ENCODE data around the gene H2BW2.
"Not testable (repeated sequence)": the region's sequence is repeated elsewhere in the genome, so short reads cannot be mapped to it uniquely, and the experiment has no call there.

Gene H2BW2

GRCh38 chrX:104039689-104040505 is at the start of gene H2BW2:
TSS of gene H2BW2 (plus strand) at chrX:104039956. CDS start at chrX:104039995, 39 bp downstream.
- in situ Hi-C loops (cut with MboI; ENCODE audit: low sequenced_read_pairs): no loop called here

GRCh38 chrX:103999234-103999633 is 40.5 kb upstream of the H2BW2 start:
- in situ Hi-C loops (cut with MboI; ENCODE audit: low sequenced_read_pairs): no loop called here

GRCh38 chrX:104008831-104009230 is 30.9 kb upstream of the H2BW2 start:
- in situ Hi-C loops (cut with MboI; ENCODE audit: low sequenced_read_pairs): no loop called here

- in situ Hi-C loops (cut with MboI; ENCODE audit: low sequenced_read_pairs): no loop called here
Observed at GRCh38 chrX:104013158-104013557, 26.6 kb upstream of the H2BW2 start.

- in situ Hi-C loops (cut with MboI; ENCODE audit: low sequenced_read_pairs): no loop called here
Observed at GRCh38 chrX:104013606-104014005, 26.1 kb upstream of the H2BW2 start, which contains the start of gene H2BW1. TSS of gene H2BW1 (minus strand) at chrX:104013708. CDS start at chrX:104013576, 132 bp downstream.

DNA sequence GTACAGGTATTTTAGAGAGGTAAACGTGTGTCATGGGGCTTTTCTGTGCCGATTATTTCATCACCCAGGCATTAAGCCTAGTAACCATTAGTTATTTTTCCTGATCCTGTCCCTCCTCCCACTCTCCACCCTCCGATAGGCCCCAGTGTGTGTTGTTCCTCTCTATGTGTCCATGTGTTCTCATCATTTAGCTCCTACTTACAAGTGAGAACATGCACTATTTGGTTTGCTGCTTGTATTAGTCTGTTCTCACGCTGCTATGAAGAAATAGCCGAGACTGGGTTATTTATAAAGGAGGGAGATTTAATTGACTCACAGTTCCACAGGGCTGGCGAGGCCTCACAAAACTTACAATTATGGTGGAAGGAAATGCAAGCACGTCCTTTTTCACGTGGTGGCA is 24.2 kb upstream of the H2BW2 start:
- in situ Hi-C loops (cut with MboI; ENCODE audit: low sequenced_read_pairs): not testable (repeated sequence)

GRCh38 chrX:104018126-104018525 is 21.6 kb upstream of the H2BW2 start:
- in situ Hi-C loops (cut with MboI; ENCODE audit: low sequenced_read_pairs): no loop called here

DNA sequence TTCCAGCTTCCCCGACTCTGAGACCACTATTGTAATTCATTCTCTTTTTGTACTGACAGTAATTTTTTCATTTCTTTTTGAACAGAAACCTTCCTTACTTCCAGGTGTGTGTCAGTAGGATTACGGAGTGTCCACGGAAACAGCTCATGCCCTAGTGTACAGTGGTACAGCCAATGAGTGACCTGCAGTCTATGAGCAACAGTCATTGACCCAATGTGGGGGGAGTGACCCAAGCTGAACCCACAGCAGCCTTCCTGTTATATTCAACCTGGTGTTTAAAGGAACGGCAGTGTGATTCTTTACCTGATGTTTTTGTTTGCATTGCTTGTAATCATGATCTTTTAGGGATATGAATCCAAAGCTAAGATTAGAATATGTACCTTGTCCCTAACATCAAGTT is 1.2 kb downstream of the H2BW2 start:
- in situ Hi-C loops (cut with MboI; ENCODE audit: low sequenced_read_pairs): no loop called here

DNA sequence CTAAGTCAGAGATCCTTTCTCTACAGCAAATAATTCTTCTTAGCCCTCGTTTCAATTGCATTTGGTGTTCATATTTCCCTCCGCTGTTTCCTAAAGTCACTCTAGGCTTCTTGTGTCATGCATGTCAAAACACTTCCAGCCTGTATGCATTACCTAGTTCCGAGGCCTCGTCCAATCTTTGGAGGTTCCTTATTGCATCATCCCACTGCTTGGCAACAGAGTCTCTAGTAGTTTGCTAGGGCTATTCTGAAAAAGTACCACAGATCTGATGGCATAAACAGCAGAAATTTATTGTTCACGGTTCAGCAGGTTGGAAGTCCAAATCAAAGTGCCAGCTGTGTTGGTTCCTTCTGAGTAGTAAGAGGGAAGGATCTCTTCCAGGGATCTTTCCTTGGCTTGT is 5.9 kb downstream of the H2BW2 start:
- in situ Hi-C loops (cut with MboI; ENCODE audit: low sequenced_read_pairs): no loop called here

- in situ Hi-C loops (cut with MboI; ENCODE audit: low sequenced_read_pairs): no loop called here
Observed at GRCh38 chrX:104047171-104047570, 7.4 kb downstream of the H2BW2 start.

GRCh38 chrX:104054956-104055355 is 15.2 kb downstream of the H2BW2 start:
- in situ Hi-C loops (cut with MboI; ENCODE audit: low sequenced_read_pairs): not testable (repeated sequence)

DNA sequence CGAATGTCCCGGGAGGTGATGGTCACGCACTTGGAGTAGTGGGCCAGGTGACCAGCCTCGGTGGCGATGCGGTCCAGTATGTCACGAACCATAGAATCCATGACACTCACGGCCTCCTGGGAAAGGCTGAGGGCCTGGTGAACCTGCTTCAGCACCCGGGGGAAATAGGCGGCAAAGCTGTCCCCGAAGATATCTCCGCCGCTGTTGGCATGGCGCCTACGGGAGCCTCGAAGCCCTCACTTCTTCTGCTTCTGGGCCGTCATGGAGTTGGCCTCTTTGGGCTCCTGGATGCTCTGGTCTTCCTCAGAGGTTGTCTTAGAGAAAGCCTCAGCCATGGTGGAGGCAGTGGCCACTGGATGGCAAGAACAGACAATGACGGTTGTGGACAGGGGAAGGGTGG is 22.9 kb downstream of the H2BW2 start:
- in situ Hi-C loops (cut with MboI; ENCODE audit: low sequenced_read_pairs): not testable (repeated sequence)

DNA sequence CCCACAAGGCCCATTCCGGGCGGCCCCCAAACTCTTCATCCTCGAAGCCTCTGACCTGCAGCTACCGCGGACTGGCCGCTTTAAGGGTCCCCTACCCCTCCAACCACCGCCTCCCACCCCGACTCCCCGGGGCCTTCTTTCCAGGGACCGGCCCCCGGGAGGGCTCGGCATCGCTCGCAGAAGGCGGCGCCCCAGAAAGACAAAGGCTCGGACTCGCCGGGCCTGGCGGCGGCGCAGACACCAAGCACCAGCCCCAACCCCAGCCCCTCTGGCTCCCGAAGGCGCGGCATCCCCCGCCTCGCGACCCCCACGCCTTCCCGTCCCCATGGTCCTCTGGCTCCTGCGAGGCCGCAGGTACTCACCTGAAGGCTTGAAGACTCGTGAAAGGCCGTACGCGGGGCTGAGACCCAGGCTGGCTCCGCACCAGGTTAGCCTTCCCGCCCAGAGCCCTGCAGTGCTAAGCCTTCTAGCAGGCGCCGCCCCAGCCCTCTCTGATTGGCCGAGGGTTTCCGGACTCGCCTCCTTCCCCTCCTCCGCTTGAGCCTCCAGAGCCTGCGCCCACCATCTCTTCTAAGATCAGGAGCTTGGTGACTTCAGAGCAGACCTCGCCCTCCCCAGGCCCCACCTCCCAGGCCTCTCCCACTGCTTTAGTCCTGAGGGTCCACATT is 36.2 kb downstream of the H2BW2 start, which contains the start of gene TMSB15C:
Gene TMSB15C, minus strand, starts transcription at position 459 of the 668 bp plus-strand sequence.
- in situ Hi-C loops (cut with MboI; ENCODE audit: low sequenced_read_pairs): not testable (repeated sequence)

DNA sequence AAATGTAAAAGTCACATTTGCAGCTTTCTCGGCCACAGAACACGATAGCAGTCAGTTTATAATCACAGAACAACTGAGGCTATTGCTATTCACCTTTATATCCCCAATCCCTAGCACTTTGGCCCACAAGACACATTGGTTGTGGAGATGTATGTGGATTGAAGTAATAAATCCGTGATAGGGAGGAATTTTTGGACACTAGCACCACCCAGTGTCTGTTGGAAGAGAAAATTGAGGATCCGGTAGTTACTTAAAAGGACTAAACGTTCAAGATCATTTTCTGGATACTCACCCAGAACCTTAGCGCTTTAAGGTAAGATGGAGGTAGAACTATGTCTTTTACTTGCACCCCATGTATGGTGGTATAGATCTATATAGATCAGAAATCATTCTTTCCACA is 38.1 kb downstream of the H2BW2 start:
- in situ Hi-C loops (cut with MboI; ENCODE audit: low sequenced_read_pairs): not testable (repeated sequence)

GRCh38 chrX:104084063-104084462 is 44.3 kb downstream of the H2BW2 start:
- in situ Hi-C loops (cut with MboI; ENCODE audit: low sequenced_read_pairs): no loop called here

DNA sequence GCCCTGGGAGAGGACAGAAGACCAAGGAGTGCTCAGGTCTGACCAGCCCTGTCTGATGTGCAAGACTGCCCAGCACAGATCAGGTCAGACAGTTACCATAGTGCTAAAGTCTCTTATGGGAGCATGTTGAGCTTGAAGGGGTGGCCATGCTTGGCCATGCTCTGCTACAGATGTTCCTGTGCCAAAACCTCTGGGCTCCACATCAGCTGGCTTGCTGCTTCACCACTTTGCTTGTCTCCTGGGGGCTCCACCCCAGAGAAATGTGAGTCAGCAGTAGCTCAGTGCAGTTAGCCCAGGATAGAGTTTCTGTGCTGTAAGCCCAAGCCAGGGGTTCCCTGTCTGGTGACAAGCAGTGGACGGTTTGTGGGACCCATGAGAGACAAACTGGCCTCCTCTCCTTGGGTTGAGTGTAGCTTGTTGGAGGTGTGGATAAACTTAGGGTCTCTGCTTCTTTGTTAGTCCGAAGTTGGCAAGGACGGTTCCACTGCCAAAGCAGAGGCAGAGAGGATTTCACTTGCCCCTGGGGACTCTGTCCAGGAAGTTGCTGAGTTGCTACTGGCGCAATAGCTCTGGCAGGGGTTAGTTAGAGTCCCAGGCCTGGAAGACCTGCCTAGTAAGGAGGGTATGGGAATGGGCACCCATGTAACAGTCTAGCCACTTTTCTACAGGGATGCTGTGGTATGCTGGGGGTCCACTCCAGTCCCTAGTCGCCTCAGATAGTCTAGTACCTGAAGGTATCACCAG is 45.0 kb downstream of the H2BW2 start:
- in situ Hi-C loops (cut with MboI; ENCODE audit: low sequenced_read_pairs): no loop called here

- in situ Hi-C loops (cut with MboI; ENCODE audit: low sequenced_read_pairs): no loop called here
Observed at GRCh38 chrX:104085477-104085876, 45.7 kb downstream of the H2BW2 start.

GRCh38 chrX:104085919-104086318 is 46.2 kb downstream of the H2BW2 start:
- in situ Hi-C loops (cut with MboI; ENCODE audit: low sequenced_read_pairs): no loop called here

Data from HL-60/S4 treated with retinoic acid at 250 ng/mL for 4 days and 3 days (cell line).